Endothelial cell of umbilical vein (primary cell): ENCODE data around the gene CAMKMT. TPM values are rescaled to one million over a fixed set of nuclear protein-coding genes. Genes with fewer than 3 reads are reported as not detected.

Experiments
- BruUV-seq: library from RNA; stranded (reverse); fragments of 400-500 nt; replicated peaks from 2 replicates; lab custom pipeline; 2021; lab: Mats Ljungman, UMichigan
- CTCF ChIA-PET: fragments of 300-600, 350-600 bp; sonication (Branson Sonifier 250); formaldehyde crosslinking; loops from one replicate; lab custom pipeline; 2021; ENCODE audit warnings: antibody characterized with exemption, inconsistent platforms; lab: Charles Lee
- POLR2A ChIA-PET: fragments of 300-600, 350-600 bp; sonication (Branson Sonifier 250); formaldehyde crosslinking; loops from one replicate; lab custom pipeline; 2021; ENCODE audit warnings: antibody characterized with exemption, inconsistent platforms; lab: Charles Lee
- DNase-seq: peaks from one replicate; pipeline ENCODE4 v3.0.0-alpha.2; 2011; ENCODE audit warnings: low read depth, low spot score
- FAIRE-seq: peaks from 2 replicates; lab custom pipeline; 2011; peaks lifted over from hg19 to GRCh38; lab: Jason Lieb, UNC
- H2AFZ ChIP-seq: 2 replicates; pipeline ENCODE4 v1.6.0; 2012; ENCODE audit warnings: low read depth, low read length, control low read depth, inconsistent platforms
- H3K27ac ChIP-seq: 2 replicates; pipeline ENCODE4 v1.5.1; 2011; ENCODE audit warnings: low read depth, mild to moderate bottlenecking, control low read depth, low read length, moderate library complexity; ENCODE audit not compliant: insufficient read depth
- H3K27me3 ChIP-seq, 2 experiments: 2 replicates each; pipeline versions ENCODE4 v1.6.0 to v1.6.1; 2011; ENCODE audit warnings: low read length in 2 of 2, mixed read lengths in 1 of 2; ENCODE audit not compliant: control insufficient read depth in 2 of 2, insufficient read depth in 2 of 2
- H3K36me3 ChIP-seq, 2 experiments: 2 replicates in 1 of 2; 3 replicates in 1 of 2; pipeline ENCODE4 v1.5.1; 2011; ENCODE audit warnings: low read length in 2 of 2, mild to moderate bottlenecking in 1 of 2, moderate library complexity in 1 of 2; ENCODE audit not compliant: control insufficient read depth in 2 of 2, insufficient read depth in 2 of 2; ENCODE audit errors: extremely low read depth in 1 of 2
- H3K4me1 ChIP-seq: 3 replicates; pipeline ENCODE4 v1.5.1; 2011; ENCODE audit warnings: mild to moderate bottlenecking, low read length; ENCODE audit not compliant: control insufficient read depth, insufficient read depth; ENCODE audit errors: extremely low read depth
- H3K4me2 ChIP-seq: 2 replicates; pipeline ENCODE4 v1.6.1; 2011; ENCODE audit warnings: low read length, control low read depth, mixed read lengths; ENCODE audit not compliant: insufficient read depth
- H3K4me3 ChIP-seq, 3 experiments: fragments of 200-600 bp in 1 of 3; sonication (generic), shearing (Covaris generic) in 1 of 3; replicated peaks in 1 of 3; 2 replicates each; pipeline ENCODE4 v1.5.1; 2011 to 2016; ENCODE audit warnings: control low read depth in 3 of 3, low read length in 3 of 3, mild to moderate bottlenecking in 2 of 3, inconsistent platforms in 1 of 3, low read depth in 1 of 3, moderate library complexity in 1 of 3; ENCODE audit not compliant: insufficient read depth in 1 of 3
- H3K79me2 ChIP-seq: 2 replicates; pipeline ENCODE4 v1.6.0; 2012; ENCODE audit warnings: low read length, inconsistent platforms; ENCODE audit not compliant: control insufficient read depth, insufficient read depth
- H3K9ac ChIP-seq: replicated peaks from 2 replicates; pipeline ENCODE3; 2011; ENCODE audit warnings: low read length, control low read depth; ENCODE audit not compliant: insufficient read depth; ENCODE audit errors: extremely low read depth
- H3K9me1 ChIP-seq: replicated peaks from 3 replicates; pipeline ENCODE4 v1.6.0; 2011; ENCODE audit warnings: mild to moderate bottlenecking, low read length; ENCODE audit not compliant: control insufficient read depth, insufficient read depth; ENCODE audit errors: extremely low read depth
- H3K9me3 ChIP-seq: replicated peaks from 2 replicates; pipeline ENCODE4 v1.5.1; 2012; ENCODE audit warnings: low read length, inconsistent platforms; ENCODE audit not compliant: control insufficient read depth, insufficient read depth
- H4K20me1 ChIP-seq: replicated peaks from 2 replicates; pipeline ENCODE3; 2011; ENCODE audit warnings: mild to moderate bottlenecking, low read length; ENCODE audit not compliant: control insufficient read depth, insufficient read depth; ENCODE audit errors: extremely low read depth
- CTCF ChIP-seq, 2 donors: IDR thresholded peaks; 1 replicate in 1 of 2; 2 replicates in 1 of 2; pipeline ENCODE4 v1.5.1; 2011; ENCODE audit warnings: low read length in 2 of 2, mild to moderate bottlenecking in 2 of 2, moderate library complexity in 2 of 2, control low read depth in 1 of 2, inconsistent platforms in 1 of 2, low read depth in 1 of 2; ENCODE audit not compliant: insufficient read depth in 1 of 2; ENCODE audit errors: extremely low read depth in 1 of 2
- EZH2 ChIP-seq: IDR thresholded peaks from 2 replicates; pipeline ENCODE4 v1.6.1; 2012; ENCODE audit warnings: borderline replicate concordance, low read depth, mild to moderate bottlenecking, moderate library complexity, low read length, inconsistent platforms; ENCODE audit not compliant: severe bottlenecking
- FOS ChIP-seq: IDR thresholded peaks from 2 replicates; pipeline ENCODE4 v1.6.1; 2011; ENCODE audit warnings: mild to moderate bottlenecking, low read length, moderate library complexity, borderline replicate concordance; ENCODE audit not compliant: insufficient read depth
- GATA2 ChIP-seq: IDR thresholded peaks from 2 replicates; pipeline ENCODE4 v1.7.0; 2011; ENCODE audit warnings: low read depth, mild to moderate bottlenecking, moderate library complexity, mixed read lengths, low read length; ENCODE audit not compliant: insufficient read length, insufficient read depth
- JUN ChIP-seq: IDR thresholded peaks from 2 replicates; pipeline ENCODE4 v1.6.1; 2011; ENCODE audit warnings: borderline replicate concordance, low read depth; ENCODE audit not compliant: insufficient read length, insufficient read depth
- MAX ChIP-seq: IDR thresholded peaks from 2 replicates; pipeline ENCODE4 v1.6.1; 2011; ENCODE audit not compliant: insufficient read depth, insufficient read length
- MYC ChIP-seq: IDR thresholded peaks from one replicate; pipeline ENCODE4 v1.6.1; 2011; ENCODE audit warnings: mild to moderate bottlenecking, low read depth, low read length
- POLR2A ChIP-seq: IDR thresholded peaks from 2 replicates; pipeline ENCODE4 v1.6.1; 2012; ENCODE audit warnings: low read depth, mild to moderate bottlenecking, control low read depth, low read length
- POLR2AphosphoS5 ChIP-seq: IDR thresholded peaks from 2 replicates; pipeline ENCODE4 v1.6.1; 2012; ENCODE audit warnings: low read depth, mild to moderate bottlenecking, control low read depth, low read length, moderate library complexity; ENCODE audit not compliant: insufficient read depth
- dilution Hi-C: fragments of 300-500 bp; cut with MboI; formaldehyde crosslinking; loops from one replicate; pipeline ENCODE4 v1.15.0; 2019; ENCODE audit warnings: low sequenced_read_pairs; ENCODE audit not compliant: extremely low pct_ligation_motif_present
- intact Hi-C: fragments of 100-400 bp; cut with micrococcal nuclease; formaldehyde crosslinking; loops from one replicate; pipeline ENCODE4 v1.10.0; 2022
- polyA plus RNA-seq, 4 experiments: library from polyadenylated mRNA; depleted of rRNA in 3 of 4; stranded (reverse) in 3 of 4; unstranded in 1 of 4; fragments of >200 nt; gene quantifications; 2 replicates each; pipeline versions ENCODE4 v1.2.1 to v1.2.3, GENCODE V29; 2011 to 2012; ENCODE audit warnings: missing spikeins in 1 of 4
- total RNA-seq: library from RNA; stranded (reverse); gene quantifications from 2 replicates; pipeline ENCODE4 v1.2.3, GENCODE V29; 2021

CAMKMT gene
- total and polyA plus RNA-seq, 2 donors (not counting 3 experiments of a cell fraction or from before 2014, with no cell fraction given) = 4.1 to 10.7 TPM

- dilution Hi-C loops (no loop called here), intact Hi-C loops (no loop called here)
- Histone ChIP-seq H3K79me2 (no peaks in the 10 kb centered on the region), H3K27me3 (no peaks in the 10 kb centered on the region), H3K27ac (no peak overlapping the region), H3K9ac (no peak overlapping the region), H3K9me3 (no peaks in the 10 kb centered on the region), H3K9me1 (no peaks in the 10 kb centered on the region), H3K4me1 (peaks cover 5% of the 10 kb centered on the region), H3K4me3 (no peak overlapping the region), H4K20me1 (no peaks in the 10 kb centered on the region), H3K4me2 (peak overlapping the region; percentile 44), H2AFZ (no peak overlapping the region), H3K36me3 (no peaks in the 10 kb centered on the region)
- FAIRE-seq = no peak
- no TSS peak for BruUV-seq
- POLR2A ChIA-PET = interaction anchor here (0.5 to 0.6 kb wide), 2 partner anchors 31 to 654 kb away, joined by 3 to 4 read pairs; no protein-coding TSS in a partner anchor
- DNase-seq = peak; percentile 45
- no peak for TF ChIP-seq GATA2
- no peak for TF ChIP-seq FOS
- no peak for TF ChIP-seq CTCF (IDR thresholded peaks at IDR 0.05; ENCODE audit: extremely low read depth in 1 of 2, insufficient read depth in 1 of 2, low read depth in 1 of 2, low read length in 2 of 2)
- CTCF ChIA-PET = interaction anchor here (0.8 to 3.2 kb wide), 11 partner anchors 10 to 316 kb away, joined by 3 to 30 read pairs (median 4); no protein-coding TSS in a partner anchor
Observed at GRCh38 chr2:44707945-44708660, 346.4 kb downstream of the CAMKMT start.

GRCh38 chr2:44708661-44709000, 346.9 kb downstream of the CAMKMT start:
- Histone ChIP-seq H2AFZ (no peak overlapping the region), H3K9me1 (no peaks in the 10 kb centered on the region), H4K20me1 (no peaks in the 10 kb centered on the region), H3K4me3 (no peak overlapping the region), H3K9ac (no peak overlapping the region), H3K9me3 (no peaks in the 10 kb centered on the region), H3K4me1 (peaks cover 5% of the 10 kb centered on the region), H3K36me3 (no peaks in the 10 kb centered on the region), H3K27me3 (no peaks in the 10 kb centered on the region), H3K79me2 (no peaks in the 10 kb centered on the region), H3K27ac (no peak overlapping the region), H3K4me2 (peak overlapping the region; percentile 44)
- dilution Hi-C loops (no loop called here), intact Hi-C loops (no loop called here)
- ChIA-PET POLR2A (interaction anchor here (0.6 kb wide), 1 partner anchor 655 kb away, joined by 4 read pairs; no protein-coding TSS in a partner anchor), CTCF (interaction anchor here (0.8 to 3.2 kb wide), 11 partner anchors 9 to 316 kb away, joined by 3 to 30 read pairs (median 4); no protein-coding TSS in a partner anchor)
- TF ChIP-seq POLR2A (no peak), MYC (no peak), JUN (no peak), FOS (no peak), EZH2 (no peak), CTCF (IDR thresholded peaks at IDR 0.05; ENCODE audit: extremely low read depth in 1 of 2, insufficient read depth in 1 of 2, low read depth in 1 of 2, low read length in 2 of 2) (no peak), GATA2 (no peak), POLR2AphosphoS5 (no peak), MAX (no peak)
- DNase-seq = no peak
- no TSS peak for BruUV-seq
- no peak for FAIRE-seq
